ENCODE measurements around the gene MAPKAPK5. TPM values are rescaled to one million over a fixed set of nuclear protein-coding genes. Genes with fewer than 3 reads are reported as not detected.

MAPKAPK5 gene
- total and polyA plus RNA-seq, 4 donors: 10.9 to 26.3 (median 12.6) TPM

DNA sequence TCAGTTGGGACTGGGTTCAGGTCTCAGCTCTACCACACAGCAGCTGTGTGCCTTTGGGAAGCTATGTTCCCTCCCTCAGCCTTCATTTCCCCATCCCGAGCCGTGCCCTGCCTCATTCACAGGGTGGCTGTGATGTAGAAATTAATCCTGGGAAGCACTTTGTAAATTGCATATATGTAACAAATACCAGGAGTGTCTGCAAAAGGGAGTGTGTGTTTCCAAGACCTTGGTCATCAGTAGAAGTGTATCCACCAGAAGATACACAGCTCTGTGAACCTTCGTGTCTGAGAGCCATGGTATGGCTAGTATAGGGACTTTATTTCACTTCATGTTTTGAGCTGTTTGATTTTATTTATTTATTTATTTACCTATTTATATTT, 49.2 kb upstream of the MAPKAPK5 start:
- H3K9me3 ChIP-seq (ENCODE audit: control insufficient read depth in 4 of 4, low read length in 3 of 4): no peaks in the 10 kb centered on the region
- no peaks in the 10 kb centered on the region for H3K27me3 ChIP-seq (ENCODE audit: control insufficient read depth in 4 of 4, insufficient read depth in 4 of 4, low read length in 3 of 4)
- WGBS: 83% methylated on average over 3 of the region's 3 CpGs
- H3K4me1 ChIP-seq (ENCODE audit: control insufficient read depth in 4 of 4, insufficient read depth in 4 of 4, low read length in 3 of 4): peaks cover 13 to 47% (median 36%) of the 10 kb centered on the region in 4 donors
- no peak for DNase-seq (ENCODE audit: low spot score)
- TF ChIP-seq JUND (IDR thresholded peaks at IDR 0.05): no peak
- no peak overlapping the region for H3K4me3 ChIP-seq (ENCODE audit: low read depth in 1 of 3, low read length in 3 of 3)
- no peak overlapping the region for H3K9ac ChIP-seq (ENCODE audit: low read depth in 1 of 2, low read length in 2 of 2)
- peak overlapping the region; percentile 91 to 92 for H3K27ac ChIP-seq (ENCODE audit: low read depth in 1 of 2, low read length in 2 of 2)
- H3K36me3 ChIP-seq (ENCODE audit: control insufficient read depth in 4 of 4, insufficient read depth in 3 of 4, low read depth in 1 of 4, low read length in 3 of 4): peaks cover 14 to 56% (median 46%) of the 10 kb centered on the region in 4 donors

DNA sequence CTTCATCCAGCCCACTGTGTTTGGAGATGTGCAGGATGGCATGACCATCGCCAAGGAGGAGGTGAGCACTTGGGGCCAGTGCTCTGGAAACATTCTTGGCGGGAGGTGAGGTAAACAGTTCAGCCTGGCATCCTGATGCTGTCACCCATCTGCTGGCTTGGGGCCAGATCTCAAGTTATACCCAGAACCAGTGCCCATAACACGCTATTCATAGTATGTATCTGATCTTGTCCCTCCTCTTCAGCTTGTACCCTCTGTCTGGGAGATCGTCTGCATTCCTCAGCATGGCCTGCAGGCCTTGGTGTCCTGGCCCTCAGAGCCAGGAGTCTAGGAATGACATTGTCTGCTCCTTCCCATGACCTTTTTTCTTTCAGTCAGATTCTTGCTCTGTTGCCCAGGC, 43.8 kb upstream of the MAPKAPK5 start:
- no peak overlapping the region for H3K27ac ChIP-seq (ENCODE audit: low read depth in 1 of 2, low read length in 2 of 2)
- WGBS: 77% methylated on average over 4 of the region's 4 CpGs
- DNase-seq (ENCODE audit: low spot score): no peak
- H3K36me3 ChIP-seq (ENCODE audit: control insufficient read depth in 4 of 4, insufficient read depth in 3 of 4, low read depth in 1 of 4, low read length in 3 of 4): peaks cover 27 to 73% (median 56%) of the 10 kb centered on the region in 4 donors
- no peak overlapping the region for H3K9ac ChIP-seq (ENCODE audit: low read depth in 1 of 2, low read length in 2 of 2)
- no peaks in the 10 kb centered on the region for H3K27me3 ChIP-seq (ENCODE audit: control insufficient read depth in 4 of 4, insufficient read depth in 4 of 4, low read length in 3 of 4)
- TF ChIP-seq NR2F2 (IDR thresholded peaks at IDR 0.05) (no peak), EGR1 (IDR thresholded peaks at IDR 0.05; ENCODE audit: low read depth in 2 of 2) (no peak), HNF4A (conservative IDR thresholded peaks at IDR 0.05) (no peak), SP1 (IDR thresholded peaks at IDR 0.05) (no peak), RXRA (IDR thresholded peaks at IDR 0.05) (no peak)
- TF ChIP-seq, protein P1, sequence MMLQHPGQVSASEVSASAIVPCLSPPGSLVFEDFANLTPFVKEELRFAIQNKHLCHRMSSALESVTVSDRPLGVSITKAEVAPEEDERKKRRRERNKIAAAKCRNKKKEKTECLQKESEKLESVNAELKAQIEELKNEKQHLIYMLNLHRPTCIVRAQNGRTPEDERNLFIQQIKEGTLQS (IDR thresholded peaks at IDR 0.05): no peak
- no peaks in the 10 kb centered on the region for H3K4me1 ChIP-seq (ENCODE audit: control insufficient read depth in 4 of 4, insufficient read depth in 4 of 4, low read length in 3 of 4)
- H3K4me3 ChIP-seq (ENCODE audit: low read depth in 1 of 3, low read length in 3 of 3): no peak overlapping the region
- no peaks in the 10 kb centered on the region for H3K9me3 ChIP-seq (ENCODE audit: control insufficient read depth in 4 of 4, low read length in 3 of 4)

DNA sequence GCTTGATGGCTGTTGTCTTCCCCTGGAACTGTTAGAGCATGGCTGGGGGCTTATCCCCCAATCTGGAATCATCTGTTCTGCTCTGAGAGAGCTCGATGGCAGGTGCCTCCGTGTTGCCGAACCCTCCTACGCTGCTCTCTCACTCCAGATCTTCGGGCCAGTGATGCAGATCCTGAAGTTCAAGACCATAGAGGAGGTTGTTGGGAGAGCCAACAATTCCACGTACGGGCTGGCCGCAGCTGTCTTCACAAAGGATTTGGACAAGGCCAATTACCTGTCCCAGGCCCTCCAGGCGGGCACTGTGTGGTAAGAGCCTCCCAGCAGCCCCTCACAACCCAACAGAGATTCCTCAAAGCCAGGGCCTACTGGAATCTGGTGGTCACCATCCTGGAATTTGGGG, 42.3 kb upstream of the MAPKAPK5 start:
- no peak for DNase-seq (ENCODE audit: low spot score)
- no peaks in the 10 kb centered on the region for H3K4me1 ChIP-seq (ENCODE audit: control insufficient read depth in 4 of 4, insufficient read depth in 4 of 4, low read length in 3 of 4)
- TF ChIP-seq RXRA (IDR thresholded peaks at IDR 0.05) (no peak), RAD21 (IDR thresholded peaks at IDR 0.05) (no peak), HNF4G (IDR thresholded peaks at IDR 0.05) (no peak)
- peaks cover 27 to 72% (median 61%) of the 10 kb centered on the region in 4 donors for H3K36me3 ChIP-seq (ENCODE audit: control insufficient read depth in 4 of 4, insufficient read depth in 3 of 4, low read depth in 1 of 4, low read length in 3 of 4)
- H3K9ac ChIP-seq (ENCODE audit: low read depth in 1 of 2, low read length in 2 of 2): no peak overlapping the region
- no peaks in the 10 kb centered on the region for H3K27me3 ChIP-seq (ENCODE audit: control insufficient read depth in 4 of 4, insufficient read depth in 4 of 4, low read length in 3 of 4)
- 94% methylated on average over 9 of the region's 9 CpGs for whole genome bisulfite sequencing
- no peak overlapping the region for H3K27ac ChIP-seq (ENCODE audit: low read depth in 1 of 2, low read length in 2 of 2)
- H3K9me3 ChIP-seq (ENCODE audit: control insufficient read depth in 4 of 4, low read length in 3 of 4): no peaks in the 10 kb centered on the region
- no peak overlapping the region for H3K4me3 ChIP-seq (ENCODE audit: low read depth in 1 of 3, low read length in 3 of 3)

DNA sequence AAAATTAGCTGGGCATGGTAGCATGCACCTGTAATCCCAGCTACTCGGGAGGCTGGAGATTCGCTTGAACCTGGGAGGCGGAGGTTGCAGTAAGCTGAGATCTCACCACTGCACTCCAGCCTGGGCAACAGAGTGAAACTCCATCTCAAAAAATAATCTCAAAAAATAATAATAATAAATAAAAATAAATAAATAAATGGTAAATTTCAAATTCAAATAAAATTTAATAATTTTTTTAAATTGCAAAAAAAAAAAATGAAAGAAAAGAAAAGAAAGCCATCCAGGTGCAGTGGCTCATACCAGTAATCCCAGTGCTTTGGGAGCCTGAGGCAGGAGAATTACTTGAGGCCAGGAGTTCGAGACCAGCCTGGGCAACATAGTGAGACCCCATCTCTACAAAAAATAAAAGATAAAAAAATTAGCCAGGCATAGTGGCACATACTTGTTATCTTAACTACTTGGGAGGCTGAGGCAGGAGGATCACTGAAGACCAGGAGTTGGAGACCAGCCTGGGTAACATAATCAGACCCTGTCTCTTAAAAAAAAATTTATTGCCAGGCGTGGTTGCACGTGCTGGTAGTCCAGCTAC, 38.9 kb upstream of the MAPKAPK5 start:
- Histone ChIP-seq H3K9ac (ENCODE audit: low read depth in 1 of 2, low read length in 2 of 2) (no peak overlapping the region), H3K4me1 (ENCODE audit: control insufficient read depth in 4 of 4, insufficient read depth in 4 of 4, low read length in 3 of 4) (peaks cover 0 to 6% (median 2%) of the 10 kb centered on the region in 4 donors), H3K27ac (ENCODE audit: low read depth in 1 of 2, low read length in 2 of 2) (no peak overlapping the region), H3K36me3 (ENCODE audit: control insufficient read depth in 4 of 4, insufficient read depth in 3 of 4, low read depth in 1 of 4, low read length in 3 of 4) (peaks cover 24 to 65% (median 58%) of the 10 kb centered on the region in 4 donors), H3K9me3 (ENCODE audit: control insufficient read depth in 4 of 4, low read length in 3 of 4) (no peaks in the 10 kb centered on the region), H3K4me3 (ENCODE audit: low read depth in 1 of 3, low read length in 3 of 3) (no peak overlapping the region), H3K27me3 (ENCODE audit: control insufficient read depth in 4 of 4, insufficient read depth in 4 of 4, low read length in 3 of 4) (no peaks in the 10 kb centered on the region)
- no peak for TF ChIP-seq TAF1 (conservative IDR thresholded peaks at IDR 0.05)
- TF ChIP-seq FOXA1 (IDR thresholded peaks at IDR 0.05): no peak
- TF ChIP-seq, protein P2, sequence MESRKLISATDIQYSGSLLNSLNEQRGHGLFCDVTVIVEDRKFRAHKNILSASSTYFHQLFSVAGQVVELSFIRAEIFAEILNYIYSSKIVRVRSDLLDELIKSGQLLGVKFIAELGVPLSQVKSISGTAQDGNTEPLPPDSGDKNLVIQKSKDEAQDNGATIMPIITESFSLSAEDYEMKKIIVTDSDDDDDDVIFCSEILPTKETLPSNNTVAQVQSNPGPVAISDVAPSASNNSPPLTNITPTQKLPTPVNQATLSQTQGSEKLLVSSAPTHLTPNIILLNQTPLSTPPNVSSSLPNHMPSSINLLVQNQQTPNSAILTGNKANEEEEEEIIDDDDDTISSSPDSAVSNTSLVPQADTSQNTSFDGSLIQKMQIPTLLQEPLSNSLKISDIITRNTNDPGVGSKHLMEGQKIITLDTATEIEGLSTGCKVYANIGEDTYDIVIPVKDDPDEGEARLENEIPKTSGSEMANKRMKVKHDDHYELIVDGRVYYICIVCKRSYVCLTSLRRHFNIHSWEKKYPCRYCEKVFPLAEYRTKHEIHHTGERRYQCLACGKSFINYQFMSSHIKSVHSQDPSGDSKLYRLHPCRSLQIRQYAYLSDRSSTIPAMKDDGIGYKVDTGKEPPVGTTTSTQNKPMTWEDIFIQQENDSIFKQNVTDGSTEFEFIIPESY (IDR thresholded peaks at IDR 0.05): no peak
- TF ChIP-seq JUND (IDR thresholded peaks at IDR 0.05): no peak
- no peak for TF ChIP-seq RXRA (IDR thresholded peaks at IDR 0.05)
- TF ChIP-seq, protein P3, sequence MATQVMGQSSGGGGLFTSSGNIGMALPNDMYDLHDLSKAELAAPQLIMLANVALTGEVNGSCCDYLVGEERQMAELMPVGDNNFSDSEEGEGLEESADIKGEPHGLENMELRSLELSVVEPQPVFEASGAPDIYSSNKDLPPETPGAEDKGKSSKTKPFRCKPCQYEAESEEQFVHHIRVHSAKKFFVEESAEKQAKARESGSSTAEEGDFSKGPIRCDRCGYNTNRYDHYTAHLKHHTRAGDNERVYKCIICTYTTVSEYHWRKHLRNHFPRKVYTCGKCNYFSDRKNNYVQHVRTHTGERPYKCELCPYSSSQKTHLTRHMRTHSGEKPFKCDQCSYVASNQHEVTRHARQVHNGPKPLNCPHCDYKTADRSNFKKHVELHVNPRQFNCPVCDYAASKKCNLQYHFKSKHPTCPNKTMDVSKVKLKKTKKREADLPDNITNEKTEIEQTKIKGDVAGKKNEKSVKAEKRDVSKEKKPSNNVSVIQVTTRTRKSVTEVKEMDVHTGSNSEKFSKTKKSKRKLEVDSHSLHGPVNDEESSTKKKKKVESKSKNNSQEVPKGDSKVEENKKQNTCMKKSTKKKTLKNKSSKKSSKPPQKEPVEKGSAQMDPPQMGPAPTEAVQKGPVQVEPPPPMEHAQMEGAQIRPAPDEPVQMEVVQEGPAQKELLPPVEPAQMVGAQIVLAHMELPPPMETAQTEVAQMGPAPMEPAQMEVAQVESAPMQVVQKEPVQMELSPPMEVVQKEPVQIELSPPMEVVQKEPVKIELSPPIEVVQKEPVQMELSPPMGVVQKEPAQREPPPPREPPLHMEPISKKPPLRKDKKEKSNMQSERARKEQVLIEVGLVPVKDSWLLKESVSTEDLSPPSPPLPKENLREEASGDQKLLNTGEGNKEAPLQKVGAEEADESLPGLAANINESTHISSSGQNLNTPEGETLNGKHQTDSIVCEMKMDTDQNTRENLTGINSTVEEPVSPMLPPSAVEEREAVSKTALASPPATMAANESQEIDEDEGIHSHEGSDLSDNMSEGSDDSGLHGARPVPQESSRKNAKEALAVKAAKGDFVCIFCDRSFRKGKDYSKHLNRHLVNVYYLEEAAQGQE (IDR thresholded peaks at IDR 0.05): no peak
- no peak for TF ChIP-seq YY1 (IDR thresholded peaks at IDR 0.05)
- 94% methylated on average over 6 of the region's 6 CpGs for WGBS
- DNase-seq (ENCODE audit: low spot score): no peak
